Measurements from ENCODE around the gene KLC1.

The KLC1 gene

DNA sequence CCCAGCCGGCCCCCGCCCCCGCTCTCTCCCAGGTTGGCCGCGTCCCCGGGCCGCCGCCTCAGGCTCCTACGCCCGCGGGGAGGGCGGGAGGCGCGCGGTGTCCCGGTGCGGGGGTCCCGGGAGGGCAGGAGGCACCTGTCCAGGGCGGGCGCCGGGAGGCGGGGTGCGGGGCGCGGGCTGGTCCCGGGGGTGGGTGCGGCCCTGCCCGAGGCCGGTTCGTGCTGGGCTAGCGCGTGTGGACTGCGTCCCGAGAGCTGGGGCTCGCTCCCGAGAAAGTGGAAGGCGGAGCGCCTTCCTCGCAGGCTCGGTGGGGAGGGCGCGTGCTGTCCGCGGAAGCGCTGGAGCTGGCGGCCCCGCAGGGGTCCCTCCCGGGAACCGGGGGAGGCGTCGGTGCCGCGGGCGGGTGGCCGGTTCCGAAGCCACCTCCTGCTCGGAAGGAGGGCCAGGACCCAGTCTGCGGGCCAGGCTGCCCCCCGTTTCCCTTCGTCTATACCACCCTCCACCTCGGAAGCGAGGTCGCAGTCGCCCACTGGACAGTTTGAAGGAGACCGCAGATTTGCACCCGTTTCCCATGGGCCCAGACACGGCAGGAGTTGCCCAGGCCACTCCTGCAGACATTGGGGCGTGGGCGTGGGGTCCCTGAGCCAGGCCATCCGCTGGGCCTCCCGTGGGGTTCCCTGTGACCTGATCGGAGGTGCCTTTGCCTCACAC lies 87.2 kb downstream of the KLC1 start:
- ChIA-PET POLR2A (interaction anchor here (0.5 to 0.9 kb wide), 2 partner anchors 26 to 204 kb away, joined by 3 to 5 read pairs; no protein-coding TSS in a partner anchor), CTCF (interaction anchor here (0.9 to 1.0 kb wide), 2 partner anchors 19 to 90 kb away, joined by 3 read pairs; no protein-coding TSS in a partner anchor)
- DNase-seq (ENCODE audit: extremely low spot score) = peak; percentile 50
- TF ChIP-seq, protein P1, sequence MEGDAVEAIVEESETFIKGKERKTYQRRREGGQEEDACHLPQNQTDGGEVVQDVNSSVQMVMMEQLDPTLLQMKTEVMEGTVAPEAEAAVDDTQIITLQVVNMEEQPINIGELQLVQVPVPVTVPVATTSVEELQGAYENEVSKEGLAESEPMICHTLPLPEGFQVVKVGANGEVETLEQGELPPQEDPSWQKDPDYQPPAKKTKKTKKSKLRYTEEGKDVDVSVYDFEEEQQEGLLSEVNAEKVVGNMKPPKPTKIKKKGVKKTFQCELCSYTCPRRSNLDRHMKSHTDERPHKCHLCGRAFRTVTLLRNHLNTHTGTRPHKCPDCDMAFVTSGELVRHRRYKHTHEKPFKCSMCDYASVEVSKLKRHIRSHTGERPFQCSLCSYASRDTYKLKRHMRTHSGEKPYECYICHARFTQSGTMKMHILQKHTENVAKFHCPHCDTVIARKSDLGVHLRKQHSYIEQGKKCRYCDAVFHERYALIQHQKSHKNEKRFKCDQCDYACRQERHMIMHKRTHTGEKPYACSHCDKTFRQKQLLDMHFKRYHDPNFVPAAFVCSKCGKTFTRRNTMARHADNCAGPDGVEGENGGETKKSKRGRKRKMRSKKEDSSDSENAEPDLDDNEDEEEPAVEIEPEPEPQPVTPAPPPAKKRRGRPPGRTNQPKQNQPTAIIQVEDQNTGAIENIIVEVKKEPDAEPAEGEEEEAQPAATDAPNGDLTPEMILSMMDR (IDR thresholded peaks at IDR 0.05; ENCODE audit: control extremely low read depth, extremely low read depth, low read depth, missing control alignments) = no peak

DNA sequence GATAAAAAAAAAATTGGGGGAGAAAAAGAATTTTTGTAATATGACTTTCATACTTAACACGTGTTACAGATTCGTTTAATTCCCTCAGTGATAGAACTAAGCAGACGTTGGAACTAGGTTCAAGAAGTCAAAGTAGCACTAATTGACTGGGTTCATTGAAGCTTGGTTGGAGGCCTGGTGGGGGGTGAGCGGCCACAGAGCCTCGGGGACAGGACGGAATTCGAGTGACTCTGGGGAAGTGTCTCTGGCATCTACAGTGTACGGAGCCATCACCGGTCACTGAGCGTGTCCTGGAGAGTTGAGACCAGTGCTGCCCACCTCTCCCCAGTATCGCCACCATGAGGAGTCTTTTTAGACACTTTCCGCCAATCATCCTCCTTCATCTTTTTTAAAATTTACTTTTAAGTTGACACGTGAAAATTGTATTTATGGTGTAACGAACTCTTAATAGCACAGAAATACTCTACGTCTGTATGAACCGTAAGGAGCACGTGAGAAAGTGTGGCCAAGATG lies 87.9 kb downstream of the KLC1 start:
- DNase-seq (ENCODE audit: extremely low spot score) = no peak
- TF ChIP-seq, protein P1 (IDR thresholded peaks at IDR 0.05; ENCODE audit: control extremely low read depth, extremely low read depth, low read depth, missing control alignments) = no peak
- POLR2A ChIA-PET = no interaction called here
- CTCF ChIA-PET = no interaction called here

DNA sequence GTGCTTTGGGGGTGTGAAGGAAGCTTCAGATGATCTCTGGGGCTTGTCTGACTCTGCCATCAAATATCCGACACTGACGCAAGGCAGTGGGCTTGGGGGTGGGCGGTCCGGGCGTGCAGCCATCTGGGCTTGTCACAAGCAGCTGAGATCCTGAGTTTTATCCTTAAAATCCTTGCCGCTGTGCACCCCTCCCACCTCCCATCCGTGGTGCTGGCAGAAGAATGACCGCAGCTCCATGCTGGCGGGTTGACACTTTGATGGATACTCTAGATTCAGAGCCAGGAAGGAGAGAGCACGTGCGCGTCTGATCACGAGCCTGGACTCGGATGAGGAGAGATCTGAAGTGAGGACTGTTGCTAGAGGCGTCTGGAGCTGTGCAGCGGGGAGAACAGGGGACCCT lies 89.6 kb downstream of the KLC1 start:
- ChIA-PET POLR2A (no interaction called here), CTCF (interaction anchor here (1.1 to 1.3 kb wide), 3 partner anchors 16 to 24 kb away, joined by 3 read pairs; no protein-coding TSS in a partner anchor)
- no peak for DNase-seq (ENCODE audit: extremely low spot score)
- TF ChIP-seq, protein P1 (IDR thresholded peaks at IDR 0.05; ENCODE audit: control extremely low read depth, extremely low read depth, low read depth, missing control alignments) = no peak

DNA sequence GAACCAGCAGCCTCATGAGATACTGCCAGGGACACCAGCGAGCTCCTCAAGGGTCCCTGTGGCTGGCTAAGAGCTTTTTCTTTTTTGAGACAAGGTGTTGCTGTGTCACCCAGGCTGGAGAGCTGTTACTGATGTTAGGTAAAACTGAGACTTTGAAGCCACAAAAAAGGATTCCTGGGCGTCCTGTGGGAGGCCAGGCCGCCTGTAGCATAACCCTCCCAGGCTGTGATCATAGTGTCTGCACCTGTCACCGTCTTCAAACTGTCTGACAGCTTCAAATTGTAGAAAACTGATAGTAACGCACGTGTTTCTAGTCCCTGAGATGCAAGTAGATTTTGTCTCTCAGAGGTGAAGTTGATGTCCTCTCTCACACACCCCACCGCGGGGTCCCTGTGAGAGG lies 90.7 kb downstream of the KLC1 start:
- no peak for DNase-seq (ENCODE audit: extremely low spot score)
- ChIA-PET POLR2A (no interaction called here), CTCF (interaction anchor here (1.3 kb wide), 1 partner anchor 17 kb away, joined by 3 read pairs; no protein-coding TSS in a partner anchor)
- TF ChIP-seq, protein P1 (IDR thresholded peaks at IDR 0.05; ENCODE audit: control extremely low read depth, extremely low read depth, low read depth, missing control alignments) = no peak

DNA sequence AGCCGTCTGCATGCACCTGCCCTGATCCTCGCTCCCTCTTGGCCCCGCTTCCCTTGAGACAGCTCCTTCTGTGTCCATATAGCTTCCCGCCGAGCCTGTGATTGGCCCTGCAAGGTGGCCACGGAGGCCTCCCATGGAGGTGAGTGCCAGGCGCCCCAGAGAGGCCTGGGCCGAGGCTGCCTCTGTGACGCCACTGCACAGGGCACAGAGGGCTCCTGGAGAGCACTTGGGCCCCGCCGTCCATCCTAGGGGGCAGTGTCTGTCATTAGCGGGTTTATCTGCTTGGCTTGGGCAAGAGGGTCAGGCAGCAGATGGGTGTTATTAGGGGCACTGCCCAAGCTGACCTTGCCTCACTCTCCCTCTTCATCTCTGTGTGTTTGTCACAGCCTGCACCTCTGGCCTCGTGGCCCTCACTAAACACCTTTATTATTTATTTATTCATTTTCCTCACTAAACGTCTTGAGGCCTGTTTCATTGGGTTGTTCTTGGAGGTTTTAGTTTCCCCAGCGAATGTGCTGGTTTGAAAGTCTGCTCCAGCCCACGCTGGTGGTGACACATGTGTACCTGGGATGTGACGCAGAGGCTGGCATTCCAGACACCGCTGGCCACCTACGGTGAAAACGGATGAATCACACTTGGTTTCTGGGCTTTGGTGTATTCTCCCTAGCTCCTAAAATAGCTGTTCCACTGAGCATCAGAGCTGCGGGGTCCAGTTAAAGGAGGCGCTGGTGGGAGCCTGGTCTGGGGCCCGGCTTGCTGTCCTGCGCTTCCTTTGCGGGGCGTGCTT lies 92.5 kb downstream of the KLC1 start:
- ChIA-PET CTCF (no interaction called here), POLR2A (interaction anchor here (0.6 kb wide), 1 partner anchor 1720 kb away, joined by 3 read pairs; no protein-coding TSS in a partner anchor)
- no peak for DNase-seq (ENCODE audit: extremely low spot score)
- TF ChIP-seq, protein P1 (IDR thresholded peaks at IDR 0.05; ENCODE audit: control extremely low read depth, extremely low read depth, low read depth, missing control alignments) = no peak

DNA sequence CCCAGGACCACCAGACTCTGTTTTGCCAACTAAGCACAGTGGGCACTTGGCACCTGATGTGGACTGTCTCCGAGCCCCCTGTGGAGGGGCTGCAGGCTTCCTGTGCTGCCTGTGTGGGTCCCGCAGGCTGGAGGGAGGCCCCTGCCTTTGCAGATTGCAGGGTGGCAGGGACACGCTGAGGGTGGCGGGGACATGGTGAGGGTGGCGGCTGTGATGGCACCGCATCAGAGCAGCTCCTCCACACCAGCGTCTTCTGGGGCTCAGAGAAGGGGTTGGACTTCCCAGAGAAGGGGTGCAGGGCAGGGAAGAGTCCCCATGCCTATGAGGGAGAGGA lies 94.7 kb downstream of the KLC1 start:
- TF ChIP-seq, protein P1 (IDR thresholded peaks at IDR 0.05; ENCODE audit: control extremely low read depth, extremely low read depth, low read depth, missing control alignments) = no peak
- ChIA-PET CTCF (no interaction called here), POLR2A (no interaction called here)
- DNase-seq (ENCODE audit: extremely low spot score) = no peak

Measured in GM10248 (cell line).